Stimulated activated CD4-positive, alpha-beta T cell treated with anti-CD3 and anti-CD28 coated beads, Interleukin-4, amount 100 ng/mL, for 24 hours (primary cell): ENCODE data around the gene NDUFS7.

ENCODE experiments used
- DNase-seq: peaks from one replicate; pipeline ENCODE4 v3.0.0-alpha.2; 2020

The NDUFS7 gene

GRCh38 chr19:1386945-1387683, 3.4 kb downstream of the NDUFS7 start:
- no peak for DNase-seq

- no peak for DNase-seq
Measured at GRCh38 chr19:1387684-1388636, 4.3 kb downstream of the NDUFS7 start.

GRCh38 chr19:1388637-1389026, 4.9 kb downstream of the NDUFS7 start:
- DNase-seq = no peak

GRCh38 chr19:1389033-1389940, 5.6 kb downstream of the NDUFS7 start:
- no peak for DNase-seq

- DNase-seq = no peak
Measured at GRCh38 chr19:1390890-1391423, 7.2 kb downstream of the NDUFS7 start.

- no peak for DNase-seq
Measured at GRCh38 chr19:1392407-1392806, 8.7 kb downstream of the NDUFS7 start.

GRCh38 chr19:1392939-1393530, 9.3 kb downstream of the NDUFS7 start:
- no peak for DNase-seq

GRCh38 chr19:1393841-1394240, 10.1 kb downstream of the NDUFS7 start:
- no peak for DNase-seq

- DNase-seq = no peak
Measured at GRCh38 chr19:1394252-1395193, 10.8 kb downstream of the NDUFS7 start.

- no peak for DNase-seq
Measured at GRCh38 chr19:1395194-1396018, 11.7 kb downstream of the NDUFS7 start.

- DNase-seq = no peak
Measured at GRCh38 chr19:1396019-1396767, 12.5 kb downstream of the NDUFS7 start.

GRCh38 chr19:1396768-1397679, 13.3 kb downstream of the NDUFS7 start:
- no peak for DNase-seq

GRCh38 chr19:1397838-1398237, 14.1 kb downstream of the NDUFS7 start:
- DNase-seq = no peak

GRCh38 chr19:1399079-1399478, 15.4 kb downstream of the NDUFS7 start:
- DNase-seq = no peak

- no peak for DNase-seq
Measured at GRCh38 chr19:1399745-1400144, 16.0 kb downstream of the NDUFS7 start.

GRCh38 chr19:1400281-1401137, 16.8 kb downstream of the NDUFS7 start:
- DNase-seq = no peak
